BLaER1 (cell line): ENCODE results near the gene JARID2.

Experiments
- H3K27ac ChIP-seq: shearing (Covaris generic); formaldehyde crosslinking; 2 replicates; pipeline ENCODE4 v1.8.1; 2022
- H3K27me3 ChIP-seq: shearing (Covaris generic); formaldehyde crosslinking; 2 replicates; pipeline ENCODE4 v1.8.1; 2022
- H3K36me3 ChIP-seq: shearing (Covaris generic); formaldehyde crosslinking; 2 replicates; pipeline ENCODE4 v1.8.1; 2022
- H3K4me1 ChIP-seq: shearing (Covaris generic); formaldehyde crosslinking; 2 replicates; pipeline ENCODE4 v1.8.1; 2022
- H3K4me2 ChIP-seq: shearing (Covaris generic); formaldehyde crosslinking; 2 replicates; pipeline ENCODE4 v1.8.1; 2022
- H3K4me3 ChIP-seq: shearing (Covaris generic); formaldehyde crosslinking; 2 replicates; pipeline ENCODE4 v1.8.1; 2022
- H3K9ac ChIP-seq: shearing (Covaris generic); formaldehyde crosslinking; 2 replicates; pipeline ENCODE4 v1.8.1; 2022
- H3K9me3 ChIP-seq: shearing (Covaris generic); formaldehyde crosslinking; 2 replicates; pipeline ENCODE4 v1.8.1; 2022
- H4K20me1 ChIP-seq: shearing (Covaris generic); formaldehyde crosslinking; 2 replicates; pipeline ENCODE4 v1.8.1; 2022
- Cebpa-rat ChIP-seq: shearing (Covaris generic); IDR thresholded peaks from 2 replicates; pipeline ENCODE4 v1.8.1; 2022

The JARID2 gene

GRCh38 chr6:15484821-15485220, 239.0 kb downstream of the JARID2 start:
- Histone ChIP-seq H3K4me2 (no peak overlapping the region), H4K20me1 (peaks cover 97% of the 10 kb centered on the region), H3K9me3 (no peaks in the 10 kb centered on the region), H3K36me3 (peaks cover 85% of the 10 kb centered on the region), H3K27ac (no peak overlapping the region), H3K4me1 (peaks cover 19% of the 10 kb centered on the region), H3K9ac (no peak overlapping the region), H3K4me3 (no peak overlapping the region), H3K27me3 (no peaks in the 10 kb centered on the region)
- TF ChIP-seq Cebpa-rat = no peak

GRCh38 chr6:15485936-15486335, 240.1 kb downstream of the JARID2 start:
- Histone ChIP-seq H3K4me1 (peaks cover 30% of the 10 kb centered on the region), H3K27me3 (no peaks in the 10 kb centered on the region), H3K36me3 (peaks cover 81% of the 10 kb centered on the region), H3K9me3 (no peaks in the 10 kb centered on the region), H3K27ac (no peak overlapping the region), H3K4me3 (no peak overlapping the region), H3K4me2 (no peak overlapping the region), H4K20me1 (peaks cover 97% of the 10 kb centered on the region), H3K9ac (no peak overlapping the region)
- no peak for TF ChIP-seq Cebpa-rat

GRCh38 chr6:15487262-15487661, 241.4 kb downstream of the JARID2 start:
- no peak overlapping the region for H3K4me2 ChIP-seq
- H3K4me1 ChIP-seq = peaks cover 42% of the 10 kb centered on the region
- peaks cover 97% of the 10 kb centered on the region for H4K20me1 ChIP-seq
- H3K4me3 ChIP-seq = no peak overlapping the region
- no peaks in the 10 kb centered on the region for H3K27me3 ChIP-seq
- TF ChIP-seq Cebpa-rat = no peak
- peaks cover 77% of the 10 kb centered on the region for H3K36me3 ChIP-seq
- no peak overlapping the region for H3K9ac ChIP-seq
- no peak overlapping the region for H3K27ac ChIP-seq
- no peaks in the 10 kb centered on the region for H3K9me3 ChIP-seq

- no peak overlapping the region for H3K4me3 ChIP-seq
- no peak overlapping the region for H3K27ac ChIP-seq
- H3K4me2 ChIP-seq = peak overlapping the region; percentile 79; the same call in 1 of the 2 replicates
- no peak overlapping the region for H3K9ac ChIP-seq
- H3K36me3 ChIP-seq = peaks cover 79% of the 10 kb centered on the region
- H3K4me1 ChIP-seq = peaks cover 53% of the 10 kb centered on the region
- no peaks in the 10 kb centered on the region for H3K9me3 ChIP-seq
- H4K20me1 ChIP-seq = peaks cover 95% of the 10 kb centered on the region
- H3K27me3 ChIP-seq = no peaks in the 10 kb centered on the region
- TF ChIP-seq Cebpa-rat = no peak
Observed at GRCh38 chr6:15489261-15489962, 243.5 kb downstream of the JARID2 start.

- Histone ChIP-seq H3K27ac (peak overlapping the region; percentile 11; the same call in 1 of the 2 replicates), H4K20me1 (peaks cover 95% of the 10 kb centered on the region), H3K36me3 (peaks cover 86% of the 10 kb centered on the region)
Observed at GRCh38 chr6:15490242-15491100, 244.6 kb downstream of the JARID2 start.

GRCh38 chr6:15491255-15491985, 245.6 kb downstream of the JARID2 start:
- peaks cover 47% of the 10 kb centered on the region for H3K4me1 ChIP-seq
- TF ChIP-seq Cebpa-rat = no peak
- H3K9ac ChIP-seq = no peak overlapping the region
- no peak overlapping the region for H3K4me3 ChIP-seq
- H3K4me2 ChIP-seq = peak overlapping the region; percentile 79
- peaks cover 88% of the 10 kb centered on the region for H4K20me1 ChIP-seq
- 0 out of 2 replicates have a peak overlapping the region, but pooled peaks have one; percentile 18 for H3K27ac ChIP-seq
- no peaks in the 10 kb centered on the region for H3K9me3 ChIP-seq
- H3K36me3 ChIP-seq = peaks cover 87% of the 10 kb centered on the region
- no peaks in the 10 kb centered on the region for H3K27me3 ChIP-seq

More at GRCh38 chr6:15490242-15491100, 244.6 kb downstream of the JARID2 start:
- H3K27me3 ChIP-seq = no peaks in the 10 kb centered on the region
- TF ChIP-seq Cebpa-rat = no peak
- H3K4me3 ChIP-seq = no peak overlapping the region
- H3K4me1 ChIP-seq = peaks cover 53% of the 10 kb centered on the region
- H3K9ac ChIP-seq = no peak overlapping the region
- H3K4me2 ChIP-seq = peak overlapping the region; percentile 79; the same call in 1 of the 2 replicates
- no peaks in the 10 kb centered on the region for H3K9me3 ChIP-seq

- Histone ChIP-seq H4K20me1 (peaks cover 83% of the 10 kb centered on the region), H3K4me2 (peak overlapping the region; percentile 79), H3K27me3 (no peaks in the 10 kb centered on the region), H3K9ac (no peak overlapping the region; the same call in 1 of the 2 replicates), H3K4me3 (no peak overlapping the region), H3K9me3 (no peaks in the 10 kb centered on the region), H3K4me1 (peaks cover 47% of the 10 kb centered on the region), H3K36me3 (peaks cover 87% of the 10 kb centered on the region), H3K27ac (0 out of 2 replicates have a peak overlapping the region, but pooled peaks have one; percentile 18)
- no peak for TF ChIP-seq Cebpa-rat
Observed at GRCh38 chr6:15491986-15492269, 246.1 kb downstream of the JARID2 start.

GRCh38 chr6:15493437-15494168, 247.7 kb downstream of the JARID2 start:
- Histone ChIP-seq H4K20me1 (peaks cover 82% of the 10 kb centered on the region), H3K4me3 (no peak overlapping the region), H3K27ac (no peak overlapping the region), H3K27me3 (no peaks in the 10 kb centered on the region), H3K9ac (no peak overlapping the region), H3K9me3 (no peaks in the 10 kb centered on the region), H3K4me2 (no peak overlapping the region), H3K36me3 (peaks cover 87% of the 10 kb centered on the region), H3K4me1 (peaks cover 50% of the 10 kb centered on the region)
- TF ChIP-seq Cebpa-rat = no peak

GRCh38 chr6:15495375-15495901, 249.6 kb downstream of the JARID2 start:
- TF ChIP-seq Cebpa-rat = no peak
- no peak overlapping the region for H3K9ac ChIP-seq
- peaks cover 82% of the 10 kb centered on the region for H4K20me1 ChIP-seq
- no peak overlapping the region for H3K27ac ChIP-seq
- H3K36me3 ChIP-seq = peaks cover 87% of the 10 kb centered on the region
- no peak overlapping the region for H3K4me2 ChIP-seq
- no peaks in the 10 kb centered on the region for H3K9me3 ChIP-seq
- no peaks in the 10 kb centered on the region for H3K27me3 ChIP-seq
- no peak overlapping the region for H3K4me3 ChIP-seq
- H3K4me1 ChIP-seq = peaks cover 50% of the 10 kb centered on the region
